ENCODE data around the gene ULBP2. TPM values are rescaled to one million over a fixed set of nuclear protein-coding genes. Genes with fewer than 3 reads are reported as not detected.
"Not testable (repeated sequence)": the region's sequence is repeated elsewhere in the genome, so short reads cannot be mapped to it uniquely, and the experiment has no call there.

Gene ULBP2
- total and polyA plus RNA-seq, 5 donors = 0.31 to 1.2 (median 1.1) TPM

DNA sequence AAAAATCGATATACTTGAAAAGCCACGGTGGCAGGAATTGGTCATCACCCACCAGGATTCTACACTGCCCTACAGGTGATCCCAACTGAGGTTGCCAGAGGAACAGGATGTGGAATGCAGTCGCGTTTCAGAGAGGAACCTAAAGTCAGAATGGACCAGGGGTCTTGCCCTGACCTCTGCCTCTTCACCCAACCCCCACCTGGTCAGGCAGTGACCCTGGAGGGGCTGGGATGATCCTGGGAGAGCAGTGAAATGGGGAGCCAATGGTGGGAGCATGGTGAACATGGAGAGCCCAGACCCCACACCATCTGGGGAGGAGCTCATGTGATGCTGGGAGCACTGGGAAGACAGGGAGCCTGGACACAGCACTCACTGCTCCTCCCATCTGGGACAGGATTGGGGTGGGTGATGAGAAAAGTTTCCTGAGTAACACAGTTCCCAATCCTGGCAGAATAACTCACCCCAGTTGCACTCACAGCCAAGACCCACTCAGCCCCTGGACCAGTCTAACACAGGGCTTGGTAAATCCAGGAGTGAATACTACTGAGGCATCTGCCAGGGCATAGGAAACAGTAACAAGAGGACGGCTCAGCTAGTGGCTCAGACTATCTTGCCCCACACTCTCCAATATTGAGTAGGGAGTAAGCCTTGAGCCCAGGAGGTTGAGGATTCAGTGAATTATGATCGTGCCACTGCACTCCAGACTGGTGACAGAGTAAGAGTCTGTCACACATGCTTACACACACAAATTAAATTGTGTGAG lies 1.7 kb upstream of the ULBP2 start:
- Histone ChIP-seq H3K27me3 (ENCODE audit: control insufficient read depth, insufficient read depth) (no peaks in the 10 kb centered on the region), H3K4me1 (ENCODE audit: control insufficient read depth, insufficient read depth, low read length) (no peaks in the 10 kb centered on the region), H3K9me3 (ENCODE audit: control insufficient read depth, low read length) (no peaks in the 10 kb centered on the region), H3K4me3 (ENCODE audit: low read length) (no peak overlapping the region), H3K27ac (ENCODE audit: low read length) (no peak overlapping the region)
- no peak for DNase-seq
- no peak for ATAC-seq
- intact Hi-C loops (cut with DNase I) = loop anchor here in 1 of 4 donors (5.0 kb wide), 1 partner anchor 77 kb away; no protein-coding TSS in a partner anchor
- WGBS = 22% methylated on average over 6 of the region's 6 CpGs

DNA sequence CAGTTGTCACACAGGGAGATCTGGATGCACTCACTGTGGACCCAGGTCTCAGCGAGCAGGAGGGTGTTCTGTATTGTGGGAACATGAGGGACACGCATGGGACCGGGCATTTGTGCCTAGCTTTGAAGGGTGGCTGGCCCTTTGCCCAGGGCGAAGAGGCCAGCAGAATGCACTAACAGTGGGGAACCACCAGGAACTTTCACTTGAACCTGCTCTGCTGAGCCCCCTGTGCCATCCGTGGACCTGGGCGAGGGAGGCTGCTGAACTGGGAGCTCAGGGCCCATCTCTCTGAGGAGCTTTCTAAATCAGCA lies 1.2 kb upstream of the ULBP2 start:
- DNase-seq (no peak), ATAC-seq (no peak)
- H3K27ac ChIP-seq (ENCODE audit: low read length) = no peak overlapping the region
- H3K9me3 ChIP-seq (ENCODE audit: control insufficient read depth, low read length) = no peaks in the 10 kb centered on the region
- no peaks in the 10 kb centered on the region for H3K4me1 ChIP-seq (ENCODE audit: control insufficient read depth, insufficient read depth, low read length)
- intact Hi-C loops (cut with DNase I) = no loop called here
- H3K4me3 ChIP-seq (ENCODE audit: low read length) = no peak overlapping the region
- H3K27me3 ChIP-seq (ENCODE audit: control insufficient read depth, insufficient read depth) = no peaks in the 10 kb centered on the region
- 40% methylated on average over 6 of the region's 6 CpGs for WGBS

DNA sequence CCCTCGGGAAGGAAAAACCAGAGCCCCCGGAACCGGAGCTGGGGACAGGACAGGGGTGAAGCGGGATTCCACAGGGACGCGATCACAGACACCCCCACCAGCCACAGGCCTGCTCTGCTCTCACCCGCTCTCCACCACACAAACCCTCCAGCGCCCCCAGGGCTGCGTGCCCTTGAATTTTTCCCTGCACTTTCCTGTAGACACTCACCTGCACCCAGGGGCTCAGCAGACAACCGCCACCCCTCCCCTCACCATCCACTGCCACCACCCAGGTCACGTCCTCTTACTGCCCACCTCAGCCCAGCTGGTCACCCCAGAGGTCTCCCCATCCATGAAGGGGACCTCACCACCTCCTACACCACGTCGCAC lies 631 bp downstream of the ULBP2 start:
- Histone ChIP-seq H3K4me3 (ENCODE audit: low read length) (peak overlapping the region; percentile 46), H3K27me3 (ENCODE audit: control insufficient read depth, insufficient read depth) (no peaks in the 10 kb centered on the region), H3K9me3 (ENCODE audit: control insufficient read depth, low read length) (no peaks in the 10 kb centered on the region), H3K4me1 (ENCODE audit: control insufficient read depth, insufficient read depth, low read length) (no peaks in the 10 kb centered on the region), H3K27ac (ENCODE audit: low read length) (no peak overlapping the region)
- WGBS = 26% methylated on average over 13 of the region's 13 CpGs
- ATAC-seq (peak in 1 of 2 donors; percentile 18), DNase-seq (no peak)
- intact Hi-C loops (cut with DNase I) = no loop called here

DNA sequence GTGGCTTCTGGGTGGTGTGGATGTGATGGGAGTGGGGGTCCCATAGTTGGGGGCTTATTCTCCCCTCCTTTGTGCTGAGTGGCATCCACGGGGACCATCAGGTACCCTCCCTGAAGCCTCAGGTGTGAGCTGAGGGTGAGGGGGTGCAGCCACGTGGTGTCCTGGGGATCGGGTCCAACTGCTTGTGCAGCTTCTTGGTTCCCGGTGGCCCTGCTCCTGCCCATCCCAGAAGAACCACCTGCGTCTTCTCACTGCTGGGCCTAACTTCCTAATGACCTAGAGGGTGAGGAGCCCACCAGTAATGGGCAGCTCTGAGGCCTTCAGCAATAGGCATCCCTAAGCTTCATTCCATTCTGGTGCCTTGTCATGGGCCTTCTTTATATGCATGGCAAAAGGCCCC lies 1.5 kb downstream of the ULBP2 start:
- not testable (repeated sequence) for ATAC-seq; H3K4me3 ChIP-seq (ENCODE audit: low read length)

DNA sequence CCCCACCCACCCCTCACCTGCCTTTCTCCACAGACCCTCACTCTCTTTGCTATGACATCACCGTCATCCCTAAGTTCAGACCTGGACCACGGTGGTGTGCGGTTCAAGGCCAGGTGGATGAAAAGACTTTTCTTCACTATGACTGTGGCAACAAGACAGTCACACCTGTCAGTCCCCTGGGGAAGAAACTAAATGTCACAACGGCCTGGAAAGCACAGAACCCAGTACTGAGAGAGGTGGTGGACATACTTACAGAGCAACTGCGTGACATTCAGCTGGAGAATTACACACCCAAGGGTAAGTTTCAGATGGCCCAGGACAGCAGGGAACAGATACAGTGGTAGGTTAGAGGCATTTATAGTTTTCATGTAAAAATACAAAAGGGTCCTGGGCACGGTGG lies 3.5 kb downstream of the ULBP2 start:
- H3K4me1 ChIP-seq (ENCODE audit: control insufficient read depth, insufficient read depth, low read length); H3K27me3 ChIP-seq (ENCODE audit: control insufficient read depth, insufficient read depth); H3K27ac ChIP-seq (ENCODE audit: low read length); H3K9me3 ChIP-seq (ENCODE audit: control insufficient read depth, low read length); intact Hi-C loops (cut with DNase I); ATAC-seq; H3K4me3 ChIP-seq (ENCODE audit: low read length); DNase-seq: not testable (repeated sequence)
- 85% methylated on average over 5 of the region's 6 CpGs for WGBS

More for the DNA sequence above, 1.5 kb downstream of the ULBP2 start:
- H3K9me3 ChIP-seq (ENCODE audit: control insufficient read depth, low read length); H3K4me1 ChIP-seq (ENCODE audit: control insufficient read depth, insufficient read depth, low read length); H3K27me3 ChIP-seq (ENCODE audit: control insufficient read depth, insufficient read depth); DNase-seq; H3K27ac ChIP-seq (ENCODE audit: low read length); intact Hi-C loops (cut with DNase I): not testable (repeated sequence)
- WGBS = 75% methylated on average over 5 of the region's 5 CpGs

DNA sequence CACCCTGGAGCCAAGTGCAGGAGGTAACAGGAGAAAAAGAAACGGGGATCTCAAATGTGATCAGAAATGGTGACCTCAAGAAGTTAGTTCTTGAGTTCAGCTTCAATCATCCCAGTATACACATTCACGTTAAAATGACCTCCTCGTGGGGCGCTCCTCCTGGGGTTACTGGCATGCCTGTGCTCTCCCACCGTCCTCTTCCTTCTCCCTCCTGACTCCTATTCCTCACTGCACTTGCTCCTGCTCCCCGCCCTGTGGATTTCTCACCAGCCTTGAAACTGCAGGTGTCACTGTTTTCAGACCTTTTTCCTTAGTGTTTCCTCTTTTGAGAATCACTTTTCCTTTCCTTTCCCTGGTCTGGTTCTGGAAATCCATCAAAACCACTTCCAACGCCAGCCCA lies 4.8 kb downstream of the ULBP2 start:
- H3K9me3 ChIP-seq (ENCODE audit: control insufficient read depth, low read length); intact Hi-C loops (cut with DNase I); H3K4me1 ChIP-seq (ENCODE audit: control insufficient read depth, insufficient read depth, low read length); H3K27me3 ChIP-seq (ENCODE audit: control insufficient read depth, insufficient read depth); H3K4me3 ChIP-seq (ENCODE audit: low read length); H3K27ac ChIP-seq (ENCODE audit: low read length); ATAC-seq; DNase-seq: not testable (repeated sequence)
- WGBS = 61% methylated on average over 7 of the region's 7 CpGs

DNA sequence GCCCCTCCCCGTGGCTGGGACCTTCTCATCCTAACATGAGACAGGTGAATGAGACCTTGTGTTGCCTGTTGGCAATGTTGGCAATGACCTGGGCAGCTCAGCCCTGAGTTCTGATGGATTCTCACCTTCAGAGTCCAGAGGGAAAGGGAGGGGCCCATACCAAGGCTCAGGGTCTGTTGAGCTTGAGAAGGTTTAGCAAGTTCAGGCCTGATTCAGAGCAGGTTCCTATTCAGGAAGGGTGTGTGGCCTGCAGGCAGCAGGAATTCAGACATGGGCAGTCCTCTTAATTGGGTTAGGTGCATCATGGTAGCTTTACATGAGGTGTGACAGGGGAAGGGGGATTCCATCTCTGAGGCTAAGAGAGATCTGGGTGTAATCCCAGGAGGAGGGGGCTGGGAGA lies 5.7 kb downstream of the ULBP2 start:
- H3K27ac ChIP-seq (ENCODE audit: low read length); H3K9me3 ChIP-seq (ENCODE audit: control insufficient read depth, low read length); H3K4me3 ChIP-seq (ENCODE audit: low read length); DNase-seq; intact Hi-C loops (cut with DNase I); H3K27me3 ChIP-seq (ENCODE audit: control insufficient read depth, insufficient read depth); ATAC-seq; H3K4me1 ChIP-seq (ENCODE audit: control insufficient read depth, insufficient read depth, low read length): not testable (repeated sequence)
- no CpG with 5 or more reads among the region's 1 CpG for WGBS

DNA sequence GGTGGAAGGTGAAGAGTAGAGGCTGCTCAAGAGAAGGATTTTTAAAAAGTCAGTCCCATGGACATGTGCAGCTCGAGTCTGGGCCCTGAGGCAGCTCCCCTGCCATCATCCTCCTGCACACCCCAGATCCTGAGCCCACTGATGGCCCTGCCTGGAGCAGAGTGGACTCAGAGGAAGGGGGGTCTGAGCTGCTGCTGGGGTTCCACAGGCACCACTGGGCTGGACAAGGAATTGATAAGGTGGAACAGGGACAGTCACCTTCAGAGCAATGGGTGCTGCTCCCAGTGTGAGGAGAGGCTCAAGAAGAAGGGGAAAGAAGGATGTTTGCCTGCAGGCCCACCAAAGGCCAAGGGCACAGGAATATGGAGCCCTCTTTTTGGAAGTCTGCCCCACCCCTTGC lies 6.2 kb downstream of the ULBP2 start:
- Histone ChIP-seq H3K27ac (ENCODE audit: low read length) (no peak overlapping the region), H3K27me3 (ENCODE audit: control insufficient read depth, insufficient read depth) (no peaks in the 10 kb centered on the region), H3K4me1 (ENCODE audit: control insufficient read depth, insufficient read depth, low read length) (no peaks in the 10 kb centered on the region), H3K4me3 (ENCODE audit: low read length) (no peak overlapping the region), H3K9me3 (ENCODE audit: control insufficient read depth, low read length) (no peaks in the 10 kb centered on the region)
- DNase-seq (no peak), ATAC-seq (no peak)
- 90% methylated on average over 1 of the region's 1 CpG for WGBS
- intact Hi-C loops (cut with DNase I) = no loop called here

DNA sequence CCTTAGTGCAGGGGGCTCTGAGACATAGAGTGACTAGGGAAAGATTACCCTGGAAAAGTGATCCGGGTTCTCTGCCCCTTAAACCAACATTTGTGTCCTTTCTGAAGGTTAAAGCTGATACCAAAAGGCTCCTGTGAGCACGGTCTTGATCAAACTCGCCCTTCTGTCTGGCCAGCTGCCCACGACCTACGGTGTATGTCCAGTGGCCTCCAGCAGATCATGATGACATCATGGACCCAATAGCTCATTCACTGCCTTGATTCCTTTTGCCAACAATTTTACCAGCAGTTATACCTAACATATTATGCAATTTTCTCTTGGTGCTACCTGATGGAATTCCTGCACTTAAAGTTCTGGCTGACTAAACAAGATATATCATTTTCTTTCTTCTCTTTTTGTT lies 6.8 kb downstream of the ULBP2 start:
- no peaks in the 10 kb centered on the region for H3K9me3 ChIP-seq (ENCODE audit: control insufficient read depth, low read length)
- DNase-seq (no peak), ATAC-seq (no peak)
- no peak overlapping the region for H3K27ac ChIP-seq (ENCODE audit: low read length)
- H3K4me3 ChIP-seq (ENCODE audit: low read length) = no peak overlapping the region
- intact Hi-C loops (cut with DNase I) = no loop called here
- H3K4me1 ChIP-seq (ENCODE audit: control insufficient read depth, insufficient read depth, low read length) = no peaks in the 10 kb centered on the region
- no peaks in the 10 kb centered on the region for H3K27me3 ChIP-seq (ENCODE audit: control insufficient read depth, insufficient read depth)
- WGBS = 80% methylated on average over 5 of the region's 5 CpGs

DNA sequence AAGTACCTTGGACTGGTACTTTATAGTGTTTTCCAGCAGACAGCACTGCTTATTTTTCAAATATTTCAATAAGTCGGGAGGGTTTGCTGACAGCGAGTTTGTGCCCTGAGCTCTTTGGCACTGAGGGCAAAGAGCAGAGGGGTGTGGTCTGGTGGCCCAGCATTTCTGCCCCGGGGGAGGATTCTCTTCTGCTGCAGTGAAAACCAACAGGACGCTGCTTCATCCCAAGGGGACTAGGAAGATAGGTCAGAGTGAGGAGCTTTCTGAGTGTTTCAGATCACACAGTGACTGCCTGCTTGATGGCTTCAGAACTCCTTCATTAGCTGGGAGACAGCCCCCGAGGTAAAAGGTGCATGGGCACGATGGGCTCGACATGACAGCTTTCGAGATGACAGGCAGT lies 8.6 kb downstream of the ULBP2 start:
- DNase-seq = no peak
- Histone ChIP-seq H3K27me3 (ENCODE audit: control insufficient read depth, insufficient read depth) (no peaks in the 10 kb centered on the region), H3K27ac (ENCODE audit: low read length) (no peak overlapping the region), H3K4me1 (ENCODE audit: control insufficient read depth, insufficient read depth, low read length) (no peaks in the 10 kb centered on the region), H3K9me3 (ENCODE audit: control insufficient read depth, low read length) (no peaks in the 10 kb centered on the region), H3K4me3 (ENCODE audit: low read length) (no peak overlapping the region)
- no peak for ATAC-seq
- WGBS = 36% methylated on average over 8 of the region's 8 CpGs
- intact Hi-C loops (cut with DNase I) = no loop called here

DNA sequence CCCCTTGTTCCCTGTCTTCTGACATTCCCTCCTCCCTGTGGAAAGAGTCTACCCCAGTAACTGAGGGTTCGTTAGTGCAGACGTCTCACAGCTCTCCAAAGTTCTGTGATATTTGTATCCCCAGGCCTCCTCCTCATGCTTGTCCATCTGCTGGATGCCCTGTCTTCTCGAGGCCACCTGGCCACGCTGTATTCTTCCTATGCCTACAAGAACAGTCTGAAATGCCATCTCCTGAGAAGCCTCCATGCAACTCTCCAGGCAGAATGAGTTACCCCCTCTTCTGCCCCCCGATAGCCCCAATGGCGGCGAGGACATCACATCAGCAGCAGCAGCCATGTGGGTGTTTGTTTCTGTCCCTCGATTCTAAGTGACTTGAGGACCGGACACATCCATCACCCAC lies 9.3 kb downstream of the ULBP2 start:
- WGBS = 77% methylated on average over 9 of the region's 9 CpGs
- DNase-seq (no peak), ATAC-seq (no peak)
- Histone ChIP-seq H3K27me3 (ENCODE audit: control insufficient read depth, insufficient read depth) (no peaks in the 10 kb centered on the region), H3K4me1 (ENCODE audit: control insufficient read depth, insufficient read depth, low read length) (no peaks in the 10 kb centered on the region), H3K4me3 (ENCODE audit: low read length) (no peak overlapping the region), H3K27ac (ENCODE audit: low read length) (no peak overlapping the region), H3K9me3 (ENCODE audit: control insufficient read depth, low read length) (no peaks in the 10 kb centered on the region)
- intact Hi-C loops (cut with DNase I) = no loop called here

DNA sequence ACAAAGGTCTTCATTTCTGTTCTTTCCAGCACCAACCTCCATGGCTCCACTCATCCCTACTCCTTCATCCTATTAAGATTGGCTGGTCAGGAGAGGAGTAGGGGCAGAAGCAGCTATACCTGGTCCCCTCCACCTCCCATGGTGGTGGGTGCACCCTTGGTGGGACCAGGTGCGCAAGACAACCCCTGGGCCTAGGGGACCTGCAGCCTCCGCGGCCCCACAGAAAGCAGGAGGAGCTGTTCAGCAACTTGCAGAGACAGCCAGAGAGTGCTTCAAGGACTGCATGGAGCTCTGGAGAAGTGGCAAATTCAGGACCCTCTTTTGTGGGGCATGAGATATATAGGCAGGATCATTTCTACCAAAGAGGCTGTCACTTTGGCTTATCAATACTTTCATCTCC lies 9.8 kb downstream of the ULBP2 start:
- no peak for ATAC-seq
- Histone ChIP-seq H3K27ac (ENCODE audit: low read length) (no peak overlapping the region), H3K9me3 (ENCODE audit: control insufficient read depth, low read length) (no peaks in the 10 kb centered on the region), H3K4me1 (ENCODE audit: control insufficient read depth, insufficient read depth, low read length) (no peaks in the 10 kb centered on the region), H3K4me3 (ENCODE audit: low read length) (no peak overlapping the region), H3K27me3 (ENCODE audit: control insufficient read depth, insufficient read depth) (no peaks in the 10 kb centered on the region)
- intact Hi-C loops (cut with DNase I) = no loop called here
- DNase-seq = no peak
- WGBS = 83% methylated on average over 3 of the region's 3 CpGs
